ENCODE results near the gene CTSE. TPM values are rescaled to one million over a fixed set of nuclear protein-coding genes. Genes with fewer than 3 reads are reported as not detected.

Gene CTSE
- polyA plus RNA-seq, 1 donor, result 0.28 TPM

GRCh38 chr1:205991237-205991636 lies 32.5 kb downstream of the CTSE start:
- no peak for DNase-seq

GRCh38 chr1:205990226-205990625 lies 33.5 kb downstream of the CTSE start:
- no peak for DNase-seq

- no peak for DNase-seq
Measured at GRCh38 chr1:205989786-205990185, 33.9 kb downstream of the CTSE start.

- DNase-seq, result no peak
Measured at GRCh38 chr1:205988585-205988995, 35.1 kb downstream of the CTSE start.

- DNase-seq, result no peak
Measured at GRCh38 chr1:205986861-205987260, 36.8 kb downstream of the CTSE start.

GRCh38 chr1:205986292-205986691 lies 37.4 kb downstream of the CTSE start:
- no peak for DNase-seq

- DNase-seq, result no peak
Measured at GRCh38 chr1:205985330-205986005, 38.2 kb downstream of the CTSE start.

GRCh38 chr1:205983925-205984725 lies 39.6 kb downstream of the CTSE start:
- no peak for DNase-seq

- no peak for DNase-seq
Measured at GRCh38 chr1:205981257-205981656, 42.4 kb downstream of the CTSE start.

- DNase-seq, result no peak
Measured at GRCh38 chr1:205980237-205980870, 43.3 kb downstream of the CTSE start.

GRCh38 chr1:205979301-205979700 lies 44.4 kb downstream of the CTSE start:
- DNase-seq, result no peak

GRCh38 chr1:205978676-205979075 lies 45.0 kb downstream of the CTSE start:
- DNase-seq, result no peak

GRCh38 chr1:205977402-205978014 lies 46.2 kb downstream of the CTSE start:
- peak; percentile 61 for DNase-seq

- DNase-seq, result peak; percentile 42
Measured at GRCh38 chr1:205976708-205977401, 46.8 kb downstream of the CTSE start.

GRCh38 chr1:205976036-205976435 lies 47.7 kb downstream of the CTSE start:
- DNase-seq, result no peak

GRCh38 chr1:205975387-205975998 lies 48.2 kb downstream of the CTSE start:
- no peak for DNase-seq

- DNase-seq, result no peak
Measured at GRCh38 chr1:205974712-205975111, 49.0 kb downstream of the CTSE start.

GRCh38 chr1:205973377-205974232 lies 50.1 kb downstream of the CTSE start:
- DNase-seq, result no peak

- no peak for DNase-seq
Measured at GRCh38 chr1:205972491-205973168, 51.1 kb downstream of the CTSE start.

- no peak for DNase-seq
Measured at GRCh38 chr1:205972081-205972480, 51.6 kb downstream of the CTSE start.

All from left kidney (tissue), 2 donors.